GM18499 (cell line): ENCODE measurements around the gene BEX3.
A peak's percentile ranks its signal among the peaks of the same experiment; 100 is the strongest.
"Not testable (repeated sequence)": the region's sequence is repeated elsewhere in the genome, so short reads cannot be mapped to it uniquely, and the experiment has no call there.

Experiments
- ATAC-seq: cut with Tn5 transposase; IDR thresholded peaks from one replicate; pipeline ENCODE4 v1.9.1; 2021; ENCODE audit warnings: moderate number of reproducible peaks; ENCODE audit not compliant: insufficient read depth, unreplicated experiment

Gene BEX3

DNA sequence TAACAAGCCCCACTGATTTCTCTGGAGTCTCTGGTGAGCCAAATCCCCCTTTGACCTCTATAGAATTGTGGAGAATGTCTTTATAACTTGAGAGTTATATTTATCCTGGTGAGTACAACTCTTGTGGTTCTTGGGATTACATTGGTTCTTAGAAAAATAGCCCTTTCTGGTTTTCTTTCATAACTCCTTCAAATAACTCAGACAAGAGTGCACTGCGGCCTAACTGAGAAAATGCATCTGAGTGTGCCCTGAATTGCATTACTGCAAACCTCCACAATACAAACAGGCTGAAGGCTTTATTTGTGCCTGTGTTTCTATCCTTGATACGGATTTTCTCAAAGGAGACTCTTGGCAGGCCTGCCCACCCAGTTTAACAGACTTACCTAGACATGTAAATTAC, 2.7 kb downstream of the BEX3 start:
- no peak for ATAC-seq

DNA sequence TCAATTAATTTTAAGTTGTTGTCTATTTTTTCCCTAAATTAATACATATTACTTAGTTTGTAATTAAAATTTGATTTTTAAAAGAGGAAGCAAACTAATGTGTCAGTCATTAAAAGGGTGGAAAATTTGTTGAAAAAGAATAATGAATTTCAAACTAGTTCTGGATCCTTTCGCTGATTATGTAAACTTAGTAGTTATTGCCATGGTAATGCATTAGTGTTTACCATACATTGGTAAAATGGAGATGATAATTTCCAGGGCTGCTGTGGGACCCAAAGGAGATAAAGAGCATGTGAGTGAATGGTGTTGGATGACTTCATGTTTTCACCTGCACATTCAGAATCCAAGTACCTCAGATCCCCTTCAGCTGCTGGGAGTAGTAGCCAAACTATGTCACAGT, 6.5 kb downstream of the BEX3 start:
- no peak for ATAC-seq

DNA sequence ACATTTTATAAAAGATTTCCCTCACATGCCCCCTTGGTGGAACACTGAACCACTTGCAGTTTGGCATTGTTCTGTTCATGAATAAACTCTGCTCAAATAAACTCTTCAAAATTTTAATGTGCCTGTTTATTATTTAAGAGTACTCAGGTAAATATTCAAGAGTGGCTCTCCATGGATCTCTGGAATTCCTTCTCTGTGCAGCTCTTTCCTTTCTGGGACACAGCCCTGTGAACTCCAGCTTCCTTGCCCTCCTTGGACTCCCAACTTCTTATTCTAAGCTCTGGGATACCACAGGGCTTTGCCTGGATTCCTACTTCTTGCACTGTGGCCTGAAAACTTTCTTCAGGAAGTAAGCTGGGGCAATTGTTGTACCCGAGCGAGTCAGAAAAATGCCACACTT, 8.3 kb downstream of the BEX3 start:
- no peak for ATAC-seq

DNA sequence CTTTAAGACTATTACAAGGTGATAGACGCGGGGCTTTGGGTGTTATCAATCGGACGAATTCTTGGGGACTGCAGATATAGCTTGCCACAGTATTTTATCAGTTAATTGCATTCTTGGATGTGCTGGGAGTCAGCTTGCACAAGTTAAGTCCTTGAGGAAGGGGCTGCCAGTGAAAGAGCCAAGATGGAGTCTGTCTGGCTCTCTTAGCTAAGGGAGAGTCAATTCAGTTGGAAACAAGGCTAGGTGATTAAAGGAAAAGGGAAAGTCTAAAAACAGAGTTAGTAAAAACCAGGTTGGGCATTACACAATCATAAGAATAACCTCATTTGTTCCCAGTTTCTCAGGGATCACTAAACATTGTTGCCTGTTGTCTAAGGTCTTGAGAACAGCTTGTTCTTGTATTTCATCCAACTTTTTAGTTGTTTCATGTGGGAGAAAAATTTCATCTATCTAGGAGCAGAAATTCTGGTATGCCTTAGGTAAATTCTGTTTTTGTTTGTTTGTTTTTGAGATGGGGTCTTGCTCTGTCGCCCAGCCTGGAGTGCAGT, 9.0 kb downstream of the BEX3 start:
- not testable (repeated sequence) for ATAC-seq

DNA sequence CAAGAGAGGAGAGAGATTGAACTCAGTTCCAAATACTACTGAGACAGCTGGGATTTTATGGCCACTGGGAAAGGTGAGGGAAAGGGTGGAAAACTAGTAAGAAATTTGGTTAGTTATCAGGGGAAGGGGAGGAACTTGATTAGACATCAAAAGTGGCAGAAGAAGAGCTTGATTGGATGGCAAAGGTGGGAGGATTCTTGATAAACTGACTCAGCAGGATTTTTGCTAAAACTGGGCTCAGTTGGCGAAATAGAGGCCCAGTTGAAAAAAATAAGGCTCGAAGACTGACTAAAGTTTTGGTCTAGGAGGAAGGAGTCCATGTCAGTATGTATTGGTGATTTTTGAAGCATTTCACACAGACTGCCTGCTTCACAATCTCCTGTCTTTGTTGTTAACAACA, 10.0 kb downstream of the BEX3 start:
- no peak for ATAC-seq

DNA sequence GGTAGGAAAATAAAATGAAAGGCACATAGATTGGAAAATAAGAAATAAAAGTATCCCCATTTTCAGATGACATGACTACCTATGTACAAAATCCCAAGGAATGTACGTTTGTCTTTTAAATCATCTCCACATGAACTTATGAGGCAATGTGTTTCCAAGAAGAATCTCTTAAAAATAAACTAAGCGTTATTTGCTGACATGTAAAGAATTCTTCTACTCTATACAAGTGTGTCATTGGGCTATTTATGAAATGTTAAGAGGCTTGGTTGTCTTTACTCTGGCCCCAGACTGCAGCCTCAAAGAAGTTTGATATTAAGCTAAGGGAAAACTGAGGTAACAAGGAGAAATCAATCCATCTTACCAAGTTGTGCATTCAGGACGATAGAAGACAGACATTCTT, 17.1 kb downstream of the BEX3 start:
- ATAC-seq: no peak

DNA sequence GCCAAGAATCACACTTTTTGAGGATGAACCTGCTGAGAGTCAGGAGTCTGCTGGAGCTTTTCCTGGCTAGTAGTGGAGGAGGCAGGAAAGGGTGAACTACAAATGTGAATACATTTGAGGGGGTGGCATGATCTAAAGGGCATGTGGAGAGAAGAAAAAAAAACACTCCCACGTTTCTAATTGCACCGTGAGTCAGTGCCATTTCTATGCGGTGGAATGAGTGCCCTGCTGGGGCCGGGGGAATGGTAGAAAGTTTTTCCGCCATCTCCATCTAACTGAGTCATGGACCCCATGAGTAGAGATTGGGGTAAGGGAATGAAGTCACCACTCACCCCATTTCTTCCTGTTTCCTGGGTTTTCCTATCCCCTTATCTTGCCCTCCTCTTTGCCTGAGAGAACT, 19.8 kb downstream of the BEX3 start:
- ATAC-seq: no peak

DNA sequence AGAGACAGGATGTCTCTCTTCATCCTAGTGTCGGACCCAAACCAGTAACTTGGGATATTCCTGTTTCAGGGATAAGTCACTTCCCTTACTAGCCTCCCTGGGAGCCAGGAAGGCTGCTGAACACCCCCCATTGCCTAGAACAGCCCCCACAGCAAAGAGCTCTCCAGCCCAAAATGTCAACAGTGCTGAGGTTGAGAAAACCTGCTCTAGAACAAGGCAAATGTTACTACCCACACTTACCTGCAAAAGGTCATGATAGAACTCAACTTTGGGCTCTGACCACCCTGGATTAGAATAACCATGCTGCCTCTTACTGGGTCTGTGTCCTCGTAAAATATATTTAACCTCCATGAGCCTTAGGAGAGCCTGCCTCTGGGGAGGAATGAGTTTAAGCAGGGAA, 20.3 kb downstream of the BEX3 start:
- ATAC-seq: no peak

DNA sequence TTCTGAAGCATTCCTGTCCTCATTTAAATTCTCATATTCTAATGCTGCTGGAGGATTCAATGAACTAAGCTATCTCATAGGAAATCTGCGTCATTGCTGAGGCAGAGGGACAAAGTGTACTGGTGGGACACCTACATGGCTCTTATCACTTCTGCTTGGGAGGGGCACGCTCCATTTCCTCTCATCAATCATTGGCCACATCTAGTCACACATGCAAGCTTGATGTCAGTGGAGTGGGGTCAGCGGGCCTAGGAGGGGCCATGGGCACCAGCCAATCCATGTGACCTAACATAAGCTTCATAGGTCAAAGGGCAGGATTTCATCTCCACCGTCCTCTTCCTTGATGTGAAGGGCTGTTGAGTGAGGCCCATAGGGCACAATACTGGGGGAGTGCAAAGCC, 21.4 kb downstream of the BEX3 start:
- no peak for ATAC-seq

DNA sequence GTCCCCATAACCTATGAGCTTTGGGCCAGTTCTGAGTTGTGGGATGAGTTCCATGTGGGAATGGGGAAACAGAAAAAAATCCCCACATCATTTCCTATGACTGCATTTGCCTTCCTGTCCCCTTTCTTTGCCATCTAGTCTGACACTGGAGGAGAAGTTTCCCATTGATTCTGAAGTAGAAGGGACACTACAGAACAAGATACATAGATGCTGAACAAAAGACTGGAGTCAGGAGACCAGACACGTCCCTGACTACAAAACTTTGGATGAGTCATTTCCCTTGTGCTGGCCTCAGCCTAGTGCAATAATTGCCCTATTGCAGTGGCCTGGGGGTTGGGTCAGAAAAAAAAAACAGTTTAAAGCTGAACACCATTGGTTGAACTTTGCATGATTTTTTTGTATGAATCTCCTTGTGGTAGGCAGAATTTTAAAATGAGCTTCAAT, 22.1 kb downstream of the BEX3 start:
- ATAC-seq: no peak

DNA sequence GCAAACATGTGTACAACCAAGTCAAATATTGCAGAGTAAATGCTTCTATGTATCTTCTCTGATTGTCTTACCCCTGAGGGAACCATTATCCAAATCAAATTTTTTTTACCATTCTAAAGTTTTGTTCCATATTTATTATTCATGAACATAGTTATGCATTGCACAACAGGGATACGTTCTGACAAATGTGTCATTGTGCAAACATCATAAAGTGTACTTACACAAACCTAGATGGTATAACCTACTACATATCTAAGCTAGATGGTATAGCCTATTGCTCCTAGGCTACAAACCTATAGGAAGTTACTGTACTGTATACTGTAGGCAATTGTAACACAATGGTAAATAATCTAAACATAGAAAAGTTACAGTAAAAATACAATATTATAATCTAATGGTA, 23.4 kb downstream of the BEX3 start:
- no peak for ATAC-seq

DNA sequence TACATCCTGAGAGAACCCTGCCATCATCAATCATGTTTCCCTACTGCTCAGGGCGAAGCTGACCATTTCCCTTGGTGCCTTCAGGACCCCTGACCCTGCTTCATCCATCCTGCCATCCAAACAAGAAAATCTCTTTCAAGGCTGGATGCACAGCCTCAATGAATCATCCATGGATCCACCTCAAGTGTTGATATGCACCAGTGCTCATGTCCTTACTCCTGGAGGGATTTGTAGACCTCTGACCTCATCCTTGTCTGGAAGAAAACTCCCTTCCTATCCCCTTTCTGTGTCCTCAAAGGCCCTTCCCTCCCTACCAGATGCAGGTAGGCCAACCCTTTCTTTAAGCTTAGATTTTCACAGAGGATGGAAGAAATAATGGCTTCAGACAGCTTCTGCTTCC, 24.6 kb downstream of the BEX3 start:
- no peak for ATAC-seq

DNA sequence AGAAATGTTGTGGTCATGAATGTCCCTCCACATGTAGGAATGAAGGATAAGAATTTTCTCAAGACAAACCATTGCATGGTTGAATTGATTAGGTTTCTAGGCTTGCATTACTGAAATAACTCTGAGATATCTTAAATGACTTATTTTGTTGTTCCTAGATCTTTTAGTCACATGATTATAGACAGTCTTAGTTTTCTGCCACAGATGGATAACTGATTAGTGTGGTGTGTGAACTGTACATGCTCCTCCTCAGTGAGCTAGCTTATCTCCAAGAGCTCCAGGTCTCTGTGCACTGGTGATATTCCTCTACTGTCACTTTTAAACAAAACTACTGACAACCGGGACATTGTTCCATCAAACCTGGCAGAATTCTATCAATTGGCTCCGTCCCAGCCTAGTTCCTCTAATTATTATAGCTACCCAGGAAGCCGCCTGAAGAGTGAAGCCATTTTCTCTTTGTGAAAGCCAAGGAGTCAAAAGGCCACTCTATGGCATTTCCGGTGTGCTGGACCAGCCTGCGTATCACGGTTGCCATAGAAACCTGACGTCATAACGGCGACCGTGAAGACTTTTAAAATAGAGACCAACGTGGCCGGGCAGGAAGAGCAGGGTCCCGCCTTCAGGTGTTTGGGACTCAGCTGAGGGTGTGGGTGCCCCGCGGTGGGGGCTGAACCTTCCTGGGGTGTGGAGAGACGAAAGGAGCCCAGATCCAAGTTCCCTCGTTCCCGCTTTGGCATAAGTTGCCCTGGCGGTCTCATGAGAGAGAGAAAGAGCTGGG, 28.1 kb downstream of the BEX3 start:
- peak; percentile 95 for ATAC-seq

DNA sequence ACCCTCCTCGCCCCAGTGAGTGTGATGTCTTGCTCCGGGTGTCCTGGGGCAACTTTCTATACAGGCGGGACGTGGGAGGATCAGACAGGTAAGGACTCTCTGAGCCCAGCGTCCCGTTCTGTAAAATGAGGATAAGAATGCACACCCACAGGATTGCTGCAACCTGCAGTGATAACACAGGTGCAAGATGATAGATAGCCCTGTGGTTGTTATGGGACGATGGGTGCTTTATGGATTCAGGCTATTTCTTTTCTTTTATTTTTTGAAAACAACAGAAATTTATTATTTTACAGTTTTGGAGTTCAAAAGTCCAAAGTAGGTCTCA, 28.6 kb downstream of the BEX3 start:
- no peak for ATAC-seq

DNA sequence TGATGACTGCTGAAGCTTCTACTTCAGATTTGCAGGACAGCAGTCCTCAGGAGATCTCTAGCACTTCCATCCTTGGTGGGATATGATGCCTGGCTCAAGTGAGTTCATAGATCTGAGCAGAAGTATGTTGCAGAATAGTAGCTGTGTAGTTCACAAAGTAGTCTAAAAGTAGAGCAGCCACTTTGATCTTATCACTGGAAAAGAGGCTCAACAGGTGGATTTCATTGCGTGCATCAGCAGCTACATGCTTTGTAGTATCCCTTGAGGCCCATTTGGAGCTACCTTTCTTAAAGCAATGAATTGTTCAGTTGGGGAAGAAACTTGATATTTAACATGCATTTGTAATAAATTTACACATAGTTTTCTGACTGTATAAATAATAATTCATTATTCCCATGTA, 29.9 kb downstream of the BEX3 start:
- no peak for ATAC-seq

DNA sequence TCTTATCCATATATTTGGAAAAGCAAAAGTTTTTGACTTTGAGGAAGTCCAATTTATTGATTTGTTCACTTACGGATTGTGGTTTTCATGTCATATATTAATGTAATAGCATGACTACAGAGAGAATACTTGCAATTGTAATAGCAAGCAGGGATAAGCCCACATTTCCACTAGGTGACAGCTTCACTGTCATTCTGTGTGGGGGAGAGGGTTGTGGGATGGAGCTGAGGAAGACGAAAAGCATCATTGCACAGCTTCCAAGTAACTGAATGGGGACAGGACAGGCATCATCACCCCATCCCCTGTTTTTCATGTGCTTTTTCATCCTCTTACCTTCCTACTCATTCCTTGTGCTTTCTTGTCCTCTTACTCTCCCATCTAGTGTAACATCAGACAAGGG, 31.4 kb downstream of the BEX3 start:
- no peak for ATAC-seq

DNA sequence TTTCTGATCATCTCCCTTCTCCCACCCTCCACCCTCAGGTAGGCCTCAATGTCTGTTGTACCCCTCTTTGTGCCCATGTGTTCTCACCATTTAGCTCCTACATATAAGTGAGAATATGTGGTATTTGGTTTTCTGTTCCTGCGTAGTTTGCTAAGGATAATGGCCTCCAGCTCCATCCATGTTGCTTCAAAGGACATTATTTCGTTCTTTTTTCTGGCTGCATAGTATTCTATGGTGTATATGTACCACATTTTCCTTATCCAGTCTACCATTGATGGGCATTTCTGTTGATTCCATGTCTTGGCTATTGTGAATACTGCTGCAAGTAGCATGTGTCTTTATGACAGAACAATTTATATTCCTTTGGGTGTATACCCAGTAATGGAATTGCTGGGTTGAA, 35.4 kb downstream of the BEX3 start:
- ATAC-seq: not testable (repeated sequence)

DNA sequence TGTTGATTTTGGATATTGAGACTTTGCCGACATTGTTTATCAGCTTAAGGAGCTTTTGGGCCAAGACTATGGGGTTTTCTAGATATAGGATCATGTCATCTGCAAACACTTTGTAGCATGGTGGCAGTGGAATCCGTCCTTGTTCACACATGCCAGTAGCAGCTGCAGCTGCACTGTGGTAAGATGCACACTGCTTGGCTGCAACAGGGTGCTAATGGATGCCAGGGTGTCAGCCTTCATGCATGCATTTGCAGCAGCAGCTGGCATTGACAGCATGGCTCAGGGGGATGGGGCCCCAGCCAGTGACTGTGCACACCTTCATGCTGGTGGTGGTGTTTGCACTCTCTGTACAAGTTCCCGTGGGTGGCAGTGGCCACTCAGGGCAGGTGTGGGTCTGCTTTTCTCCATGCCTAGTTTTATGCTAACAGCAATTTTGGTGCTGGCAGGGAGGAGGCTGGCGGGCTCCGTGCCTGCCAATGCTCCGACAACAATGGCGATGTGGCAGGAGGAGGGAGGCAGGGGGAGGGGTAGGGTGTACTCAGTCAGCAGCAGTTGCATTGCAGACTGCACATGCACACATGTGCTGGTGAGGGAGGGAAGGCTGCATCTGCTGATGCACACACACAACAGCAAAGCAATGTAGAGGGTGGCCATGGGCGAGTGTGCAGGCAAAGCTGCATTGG, 37.5 kb downstream of the BEX3 start:
- no peak for ATAC-seq

DNA sequence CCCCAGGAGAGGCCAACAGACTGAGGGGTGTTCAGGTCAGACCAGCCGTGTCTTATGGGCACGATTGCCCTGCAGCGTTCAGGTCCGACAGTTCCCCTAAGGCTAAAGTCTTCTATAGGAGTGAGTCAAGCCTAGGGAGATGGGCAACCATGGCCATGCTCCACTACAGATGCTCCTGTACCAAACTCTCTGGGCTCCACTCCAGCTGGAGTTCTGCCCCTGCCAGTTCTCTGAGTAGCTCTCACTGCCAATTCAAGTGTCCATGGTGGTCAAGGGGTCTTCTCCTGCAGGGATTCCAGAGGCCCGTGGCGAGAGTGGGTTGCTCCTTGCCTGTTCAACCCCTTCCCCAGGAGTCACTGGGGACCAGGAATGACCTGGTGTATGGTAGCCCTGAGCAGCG, 38.2 kb downstream of the BEX3 start:
- ATAC-seq: no peak

DNA sequence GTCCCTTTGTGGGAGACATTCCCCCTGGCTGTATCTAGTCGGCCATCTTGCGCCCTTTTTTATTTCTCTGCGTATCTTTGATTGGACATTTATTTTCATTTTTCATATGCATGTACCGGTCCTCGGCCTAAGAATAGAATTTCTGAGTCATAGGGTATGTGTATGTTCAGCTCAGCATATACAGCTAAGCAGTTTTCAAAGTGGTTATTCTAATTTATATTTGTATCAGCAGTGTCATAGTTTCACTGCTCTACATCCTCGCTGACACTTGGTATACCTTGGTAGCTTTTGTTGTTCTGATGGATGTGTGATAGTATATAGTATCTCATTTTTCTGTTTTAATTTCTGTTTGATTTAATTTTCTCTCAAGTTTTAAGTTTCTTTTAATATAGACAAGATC, 38.7 kb downstream of the BEX3 start:
- no peak for ATAC-seq

DNA sequence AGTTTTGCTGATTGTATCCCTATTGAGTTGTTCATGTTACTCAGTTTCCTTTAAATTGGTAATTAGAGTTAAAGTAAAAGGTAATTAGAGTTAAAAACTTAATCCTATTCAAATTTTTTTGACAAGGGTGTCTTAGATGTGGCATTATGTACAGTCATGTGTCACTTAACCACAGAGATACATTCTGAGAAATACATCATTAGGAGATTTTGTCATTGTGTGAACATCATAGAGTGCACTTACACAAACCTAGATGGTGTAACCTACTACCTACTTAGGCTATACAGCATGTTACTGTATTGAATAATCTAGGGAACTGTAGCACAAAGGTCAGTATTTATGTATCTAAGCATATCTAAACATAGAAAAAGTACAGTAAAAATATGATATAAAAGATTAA, 39.2 kb downstream of the BEX3 start:
- ATAC-seq: no peak

DNA sequence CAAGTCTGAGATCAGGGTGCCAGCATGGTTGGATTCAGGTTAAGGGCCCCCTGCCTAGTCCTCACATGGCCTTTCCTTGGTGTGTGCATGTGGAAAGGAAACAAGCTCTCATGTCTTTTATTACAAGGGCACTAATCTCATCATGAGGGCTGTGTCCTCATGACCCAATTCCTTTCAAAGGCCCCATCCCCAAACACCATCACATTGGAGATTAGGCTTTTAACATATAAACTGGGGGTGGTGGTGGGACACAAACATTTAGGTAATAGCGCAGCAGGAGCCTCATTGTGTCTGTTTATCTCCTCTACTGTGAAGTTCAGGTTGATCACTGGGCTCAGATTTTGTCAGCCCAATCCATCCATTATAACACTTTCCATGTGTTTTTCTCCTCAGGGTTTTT, 41.0 kb downstream of the BEX3 start:
- no peak for ATAC-seq
